Measurements from ENCODE around the gene EFL1.
"Not testable (repeated sequence)": the region's sequence is repeated elsewhere in the genome, so short reads cannot be mapped to it uniquely, and the experiment has no call there.

The EFL1 gene

GRCh38 chr15:82197733-82198594 lies 64.6 kb downstream of the EFL1 start:
- no peak for TF ChIP-seq ZFX (IDR thresholded peaks at IDR 0.05)
- peak; percentile 88 for TF ChIP-seq CTCF (conservative IDR thresholded peaks at IDR 0.05)
- H3K27ac ChIP-seq, result no peak overlapping the region

GRCh38 chr15:82196353-82196752 lies 66.2 kb downstream of the EFL1 start:
- TF ChIP-seq ZFX (IDR thresholded peaks at IDR 0.05) (no peak), CTCF (conservative IDR thresholded peaks at IDR 0.05) (no peak)

DNA sequence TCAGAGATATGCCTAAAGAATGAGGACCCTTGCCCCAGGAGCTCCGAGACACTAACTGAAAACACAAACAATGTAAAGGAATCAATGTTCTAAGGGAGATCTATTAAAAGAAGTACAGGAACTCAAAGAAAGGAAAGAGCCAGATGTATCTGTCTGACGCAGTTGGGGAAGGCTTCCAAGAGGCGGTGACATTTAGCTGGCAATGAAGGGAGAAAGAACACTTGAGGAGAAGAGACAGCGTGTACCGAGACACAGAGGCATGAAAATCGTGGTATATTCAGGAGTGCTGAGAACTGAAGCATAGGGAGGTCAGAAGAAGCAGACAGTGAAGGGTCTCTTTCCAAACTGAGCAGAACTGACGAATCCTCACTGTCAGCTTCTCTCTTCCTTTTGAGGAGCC lies 66.7 kb downstream of the EFL1 start:
- not testable (repeated sequence) for H3K27ac ChIP-seq

More at GRCh38 chr15:82196353-82196752, 66.2 kb downstream of the EFL1 start:
- H3K27ac ChIP-seq, result no peak overlapping the region

DNA sequence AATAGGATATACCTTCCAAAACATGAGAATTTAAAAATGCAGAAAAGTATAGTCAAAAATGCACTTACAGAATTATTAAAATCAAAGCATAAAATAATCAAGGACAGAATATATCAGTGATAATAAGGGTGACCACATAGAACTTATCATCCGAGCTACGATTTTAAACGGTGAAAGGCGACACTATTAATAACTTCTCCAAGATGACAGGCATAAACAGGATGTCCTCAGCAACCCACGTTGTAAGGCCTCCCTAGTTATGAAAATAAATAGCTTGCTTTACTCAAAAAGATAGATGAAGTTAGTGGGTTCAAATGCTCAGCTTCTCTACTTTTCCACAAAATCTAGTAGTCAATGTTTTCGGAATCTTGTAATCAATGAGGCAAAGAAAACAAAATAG lies 68.0 kb downstream of the EFL1 start:
- not testable (repeated sequence) for H3K27ac ChIP-seq

- H3K27ac ChIP-seq, result not testable (repeated sequence)
Measured at GRCh38 chr15:82193435-82193834, 69.1 kb downstream of the EFL1 start.

- not testable (repeated sequence) for H3K27ac ChIP-seq
Measured at GRCh38 chr15:82192394-82192793, 70.1 kb downstream of the EFL1 start.

DNA sequence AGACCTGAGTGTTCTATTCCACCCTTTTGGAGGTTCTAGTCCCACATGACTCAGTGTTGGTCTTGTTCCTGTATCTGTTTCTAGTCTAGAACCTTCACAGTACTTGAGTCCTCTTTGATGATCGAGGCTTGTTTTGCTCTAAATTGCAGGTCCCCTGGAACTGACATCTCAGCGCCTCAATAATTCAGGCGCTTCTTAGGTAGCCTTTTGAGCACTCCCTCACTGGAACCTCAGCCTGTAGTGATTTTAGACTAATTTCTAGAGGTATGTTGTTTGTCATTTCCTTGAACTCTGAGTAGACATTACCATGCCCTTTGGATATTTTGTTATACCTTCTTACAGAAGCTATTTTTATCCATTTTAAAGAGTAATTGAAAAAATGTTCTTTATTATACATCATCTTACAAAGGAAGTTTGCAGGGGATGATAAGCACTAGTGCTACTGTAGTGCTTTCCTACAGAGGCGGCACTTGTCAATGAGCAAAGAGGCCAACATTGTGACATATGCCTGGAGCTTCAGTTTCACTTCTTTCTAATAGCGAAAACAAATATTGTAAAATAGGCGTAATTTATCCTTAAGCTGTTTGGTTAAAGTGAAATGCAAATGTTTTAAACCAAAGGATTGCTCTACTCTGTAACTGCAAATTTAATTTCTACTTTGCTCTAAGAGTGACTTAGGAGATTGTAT lies 75.7 kb downstream of the EFL1 start:
- TF ChIP-seq CTCF (conservative IDR thresholded peaks at IDR 0.05), result no peak
- no peak for TF ChIP-seq ZFX (IDR thresholded peaks at IDR 0.05)

GRCh38 chr15:82186161-82186560 lies 76.4 kb downstream of the EFL1 start:
- TF ChIP-seq ZFX (IDR thresholded peaks at IDR 0.05), result no peak
- H3K27ac ChIP-seq, result no peak overlapping the region

More for the DNA sequence above, 75.7 kb downstream of the EFL1 start:
- no peak overlapping the region for H3K27ac ChIP-seq

- no peak overlapping the region for H3K27ac ChIP-seq
- TF ChIP-seq ZFX (IDR thresholded peaks at IDR 0.05) (no peak), CTCF (conservative IDR thresholded peaks at IDR 0.05) (no peak)
Measured at GRCh38 chr15:82184776-82185175, 77.8 kb downstream of the EFL1 start.

GRCh38 chr15:82184355-82184754 lies 78.2 kb downstream of the EFL1 start:
- TF ChIP-seq ZFX (IDR thresholded peaks at IDR 0.05) (no peak), CTCF (conservative IDR thresholded peaks at IDR 0.05) (no peak)
- no peak overlapping the region for H3K27ac ChIP-seq

Data from C4-2B (cell line).